Natural killer cell treated with Interleukin-12 subunit alpha and Interleukin-12 subunit beta and Interleukin-15 and Interleukin-18, amount 100 ng/mL, for 72 hours (primary cell): ENCODE data around the gene CSTPP1. TPM values are rescaled to one million over a fixed set of nuclear protein-coding genes. Genes with fewer than 3 reads are reported as not detected.
"Not testable (repeated sequence)": the region's sequence is repeated elsewhere in the genome, so short reads cannot be mapped to it uniquely, and the experiment has no call there.

ENCODE experiments used
- ATAC-seq, 2 donors: fragments of 150-1000 bp; cut with Tn5 transposase in 1 of 2; sonication (Bioruptor Pico), chemical (Tn5 transposase) in 1 of 2; 2 replicates each; pipeline ENCODE4 v1.10.0; 2021
- DNase-seq: peaks from one replicate; pipeline ENCODE4 v3.0.0; 2022; ENCODE audit warnings: low spot score
- H3K27ac Mint-ChIP-seq, 2 donors: 1 replicate in 1 of 2; 2 replicates in 1 of 2; pipeline ENCODE4 v1.8.0; 2022; ENCODE audit warnings: mixed read lengths in 2 of 2, mild to moderate bottlenecking in 1 of 2, moderate library complexity in 1 of 2
- H3K27me3 Mint-ChIP-seq, 2 donors: 1 replicate in 1 of 2; 2 replicates in 1 of 2; pipeline ENCODE4 v1.8.0; 2022; ENCODE audit warnings: mixed read lengths in 2 of 2
- H3K36me3 Mint-ChIP-seq: one replicate; pipeline ENCODE4 v1.8.0; 2022; ENCODE audit warnings: mixed read lengths
- H3K4me1 Mint-ChIP-seq, 2 donors: 1 replicate in 1 of 2; 2 replicates in 1 of 2; pipeline ENCODE4 v1.8.0; 2022; ENCODE audit warnings: low read depth in 2 of 2, mixed read lengths in 2 of 2, mild to moderate bottlenecking in 1 of 2
- H3K4me3 Mint-ChIP-seq: one replicate; pipeline ENCODE4 v1.8.0; 2022; ENCODE audit warnings: mixed read lengths
- H3K9me3 Mint-ChIP-seq: 2 replicates; pipeline ENCODE4 v1.8.0; 2022; ENCODE audit warnings: mixed read lengths
- total RNA-seq, 2 donors: library from RNA; stranded (reverse); gene quantifications; one replicate each; pipeline ENCODE4 v1.2.3, GENCODE V29; 2022

The CSTPP1 gene
- total RNA-seq, 2 donors from 2014 or later, result 20.9 to 23.8 TPM

DNA sequence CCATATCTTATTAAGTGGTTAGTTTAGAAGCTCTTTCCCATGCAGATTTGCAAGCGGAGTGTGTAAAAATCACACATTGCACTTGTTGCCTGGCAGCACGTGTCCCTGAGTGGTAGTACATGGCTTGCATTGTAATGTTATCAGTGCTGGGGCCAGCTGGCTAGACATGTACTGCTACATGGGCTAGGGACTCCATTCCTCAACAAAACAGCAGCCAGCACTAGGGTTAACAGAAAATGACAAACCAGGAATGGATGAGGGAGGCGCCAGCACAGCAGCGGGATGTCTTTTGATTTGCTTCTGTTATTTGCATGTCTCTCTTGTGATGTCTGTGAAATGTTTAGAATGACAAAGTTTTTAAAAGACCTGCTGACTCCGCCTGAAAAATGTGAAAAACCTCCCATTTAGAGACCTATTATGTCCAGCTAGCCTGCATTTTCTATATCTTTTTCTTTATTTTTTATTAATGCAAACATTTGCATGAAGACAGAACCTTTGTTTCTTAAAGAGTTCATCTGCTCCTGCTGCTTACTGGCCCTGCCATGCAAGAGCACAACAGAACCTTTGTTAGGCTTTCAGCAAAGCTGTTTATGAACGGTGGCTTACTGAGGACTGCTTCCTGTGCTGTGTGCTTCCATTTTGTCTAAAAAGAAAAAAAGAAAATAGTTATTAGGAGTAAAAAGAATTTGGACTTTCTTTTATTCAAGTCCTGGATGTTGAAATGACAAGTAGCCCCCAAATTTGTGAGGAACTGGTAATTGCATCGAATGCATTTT is 40.7 kb downstream of the CSTPP1 start:
- Mint-ChIP-seq H3K4me1 (peaks cover 12 to 21% of the 10 kb centered on the region in 2 donors), H3K27me3 (no peaks in the 10 kb centered on the region), H3K9me3 (peaks cover 2% of the 10 kb centered on the region), H3K4me3 (no peak overlapping the region), H3K27ac (no peak overlapping the region), H3K36me3 (peaks cover 4% of the 10 kb centered on the region)
- ATAC-seq (no peak), DNase-seq (no peak)

DNA sequence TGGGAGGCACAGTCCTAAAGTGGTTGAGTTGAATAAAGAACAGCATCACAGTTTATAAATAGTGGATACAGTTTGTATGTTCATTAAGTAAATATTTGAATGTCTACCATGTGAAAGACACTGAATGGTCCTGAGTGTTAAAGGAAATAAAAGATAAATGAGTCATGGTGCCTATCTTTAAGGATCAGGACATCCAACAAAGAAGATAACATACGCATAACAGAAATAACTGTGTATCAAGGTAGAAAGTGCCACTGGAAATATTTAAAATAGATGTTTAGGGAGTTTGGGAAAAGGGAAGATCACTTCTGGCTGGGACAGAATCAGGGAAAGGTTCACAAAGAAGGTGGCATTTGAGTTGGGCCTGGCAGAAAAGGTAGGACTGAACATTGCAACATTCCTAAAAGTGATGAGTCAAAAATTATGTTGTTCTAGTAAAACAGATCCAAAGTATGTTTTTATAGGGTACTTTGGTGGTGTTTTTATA is 41.5 kb downstream of the CSTPP1 start:
- H3K27me3 Mint-ChIP-seq, result no peaks in the 10 kb centered on the region

DNA sequence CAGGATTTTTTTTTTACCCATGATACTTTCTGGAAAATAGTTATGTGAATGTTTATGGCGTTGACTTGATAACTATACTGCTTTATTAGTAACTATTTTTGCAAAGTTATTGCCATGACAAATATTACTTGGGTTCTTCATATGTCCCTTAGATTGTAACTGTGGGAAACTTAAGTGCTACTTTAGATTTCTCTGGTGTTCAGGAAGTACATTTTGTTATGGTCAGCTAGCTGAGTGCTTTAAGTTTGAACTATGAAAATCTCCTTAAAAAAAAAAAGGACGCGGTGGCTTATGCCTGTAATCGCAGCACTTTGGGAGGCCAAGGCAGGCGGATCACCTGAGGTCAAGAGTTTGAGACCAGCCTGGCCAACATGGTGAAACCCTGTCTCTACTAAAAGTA is 42.8 kb downstream of the CSTPP1 start:
- no peak overlapping the region for H3K4me3 Mint-ChIP-seq
- ATAC-seq (no peak), DNase-seq (no peak)
- H3K27ac Mint-ChIP-seq, result no peak overlapping the region
- peaks cover 2% of the 10 kb centered on the region for H3K9me3 Mint-ChIP-seq
- peaks cover 4% of the 10 kb centered on the region for H3K36me3 Mint-ChIP-seq
- H3K27me3 Mint-ChIP-seq, result no peaks in the 10 kb centered on the region
- peaks cover 12 to 21% of the 10 kb centered on the region in 2 donors for H3K4me1 Mint-ChIP-seq

More for the DNA sequence above, 41.5 kb downstream of the CSTPP1 start:
- no peak for DNase-seq
- ATAC-seq, result no peak
- Mint-ChIP-seq H3K4me1 (peaks cover 12 to 21% of the 10 kb centered on the region in 2 donors), H3K36me3 (peaks cover 4% of the 10 kb centered on the region), H3K27ac (no peak overlapping the region), H3K9me3 (peaks cover 2% of the 10 kb centered on the region), H3K4me3 (no peak overlapping the region)

DNA sequence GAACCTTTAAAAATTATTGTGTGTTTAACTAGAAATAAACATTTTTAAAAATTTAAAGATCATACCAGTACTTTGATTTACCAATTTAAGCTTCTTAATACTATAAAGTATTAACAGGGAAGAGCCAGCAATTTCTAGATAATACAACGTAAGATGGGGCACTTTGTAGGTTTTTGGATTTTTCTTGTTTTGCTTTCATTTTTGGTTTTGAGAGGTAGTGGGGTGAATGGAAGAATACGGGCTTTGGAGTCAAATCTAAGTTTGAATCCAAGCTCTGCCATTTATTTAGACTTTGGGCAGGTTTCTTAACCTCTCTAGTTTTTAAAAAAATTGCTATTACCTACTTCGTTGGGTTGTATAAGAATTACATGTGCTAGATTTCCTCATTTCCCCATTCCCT is 44.9 kb downstream of the CSTPP1 start:
- Mint-ChIP-seq H3K4me1 (peaks cover 8 to 17% of the 10 kb centered on the region in 2 donors), H3K27me3 (no peaks in the 10 kb centered on the region), H3K9me3 (peaks cover 2% of the 10 kb centered on the region), H3K36me3 (peaks cover 4% of the 10 kb centered on the region), H3K27ac (peak overlapping the region; percentile 26 to 63), H3K4me3 (peak overlapping the region; percentile 80)
- no peak for ATAC-seq
- DNase-seq, result no peak

DNA sequence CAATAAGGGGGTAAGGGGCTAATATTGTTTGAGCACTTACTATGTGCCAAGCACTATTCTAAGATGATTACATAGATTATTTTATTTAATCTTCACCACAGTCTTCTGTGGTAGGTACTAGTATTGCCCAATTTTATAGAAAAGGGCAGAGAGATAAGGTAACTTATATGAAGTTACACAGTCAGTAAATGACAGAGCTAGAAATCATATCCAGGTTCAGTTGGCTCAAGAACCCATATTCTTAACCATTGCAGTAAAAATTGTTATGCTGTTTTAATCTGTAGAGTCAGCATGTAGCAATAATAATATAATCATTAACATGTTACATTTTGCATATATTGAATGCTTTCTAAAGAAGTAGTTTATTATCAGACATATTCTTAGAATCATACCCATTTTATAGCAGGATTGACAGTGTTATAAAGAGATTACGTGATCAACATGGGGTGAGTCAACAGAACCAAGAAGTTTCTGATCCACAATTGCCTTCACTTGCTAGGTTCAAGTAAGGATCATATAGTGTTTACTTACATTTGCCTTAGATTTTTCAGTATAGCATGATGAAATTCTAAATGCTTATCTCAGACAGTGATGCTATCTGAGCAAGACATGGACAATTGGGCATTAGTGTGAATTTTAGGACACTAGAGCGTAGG is 46.4 kb downstream of the CSTPP1 start:
- Mint-ChIP-seq H3K36me3 (peaks cover 9% of the 10 kb centered on the region), H3K27me3 (no peaks in the 10 kb centered on the region), H3K9me3 (peaks cover 2% of the 10 kb centered on the region), H3K27ac (no peak overlapping the region), H3K4me1 (peaks cover 8 to 17% of the 10 kb centered on the region in 2 donors), H3K4me3 (no peak overlapping the region)
- ATAC-seq, result no peak
- DNase-seq, result no peak

DNA sequence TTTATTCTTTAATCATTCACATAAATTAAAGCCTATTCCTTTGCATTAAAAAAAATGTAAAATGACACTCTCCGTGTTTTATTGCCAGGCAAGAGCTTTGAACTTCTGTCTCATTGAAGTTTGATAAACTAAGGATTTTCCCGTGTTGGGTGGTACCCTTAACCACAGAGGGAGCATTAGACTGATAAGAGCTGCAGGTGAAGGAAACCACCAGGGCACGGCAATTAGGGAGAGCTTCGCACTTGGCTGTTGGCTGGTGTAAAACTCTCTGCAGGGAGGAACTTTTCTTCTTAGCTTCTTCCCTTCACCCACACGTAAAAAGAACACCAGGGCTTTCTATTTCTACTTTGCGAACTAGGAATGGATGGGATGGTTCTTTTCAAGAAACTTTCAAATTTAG is 47.0 kb downstream of the CSTPP1 start:
- ATAC-seq, result no peak

DNA sequence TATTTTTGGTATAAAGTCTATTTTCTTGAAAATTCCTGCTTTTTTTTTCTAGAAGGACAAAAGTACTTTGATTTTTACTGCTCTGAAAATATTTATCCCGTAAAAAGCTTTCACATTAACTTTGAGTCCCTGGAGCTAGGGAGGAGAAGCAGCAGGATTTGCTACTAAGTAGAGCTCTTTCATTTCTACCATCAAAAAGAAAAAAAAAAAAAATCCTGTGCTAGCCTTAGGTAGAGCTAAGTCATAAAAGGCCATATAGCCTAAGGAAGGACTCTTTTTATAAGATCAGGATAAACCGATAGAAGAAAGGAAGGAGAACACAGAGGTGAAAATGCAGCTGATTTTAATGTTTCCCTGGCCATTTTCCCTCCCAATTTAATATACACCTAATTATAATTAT is 48.0 kb downstream of the CSTPP1 start:
- Mint-ChIP-seq H3K4me3 (no peak overlapping the region), H3K9me3 (peaks cover 2% of the 10 kb centered on the region), H3K27ac (no peak overlapping the region), H3K4me1 (peaks cover 8 to 17% of the 10 kb centered on the region in 2 donors), H3K27me3 (no peaks in the 10 kb centered on the region), H3K36me3 (peaks cover 13% of the 10 kb centered on the region)
- ATAC-seq, result no peak
- no peak for DNase-seq

More for the DNA sequence above, 47.0 kb downstream of the CSTPP1 start:
- peaks cover 13% of the 10 kb centered on the region for H3K36me3 Mint-ChIP-seq
- no peak overlapping the region for H3K27ac Mint-ChIP-seq
- H3K4me3 Mint-ChIP-seq, result no peak overlapping the region
- no peaks in the 10 kb centered on the region for H3K27me3 Mint-ChIP-seq
- H3K4me1 Mint-ChIP-seq, result peaks cover 8 to 17% of the 10 kb centered on the region in 2 donors
- no peak for DNase-seq
- peaks cover 2% of the 10 kb centered on the region for H3K9me3 Mint-ChIP-seq

DNA sequence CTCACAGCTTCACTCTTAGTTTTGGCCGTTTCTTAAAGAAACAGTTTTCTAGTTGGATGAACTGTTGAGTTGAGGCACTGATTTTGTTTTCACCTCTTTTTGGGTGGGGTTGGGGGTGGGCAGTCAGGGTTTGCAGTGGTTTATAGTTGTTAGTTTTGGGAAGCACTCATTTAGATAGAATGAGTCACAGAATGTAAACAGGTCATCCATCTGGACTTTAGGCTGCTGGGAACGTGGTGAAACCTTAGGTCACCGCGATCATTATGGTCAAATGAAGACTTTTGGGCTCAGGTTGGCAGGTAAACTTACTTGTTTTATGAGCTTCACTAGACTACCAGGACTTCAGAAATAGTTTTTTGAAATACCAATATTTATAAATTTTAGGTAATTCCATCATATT is 48.4 kb downstream of the CSTPP1 start:
- Mint-ChIP-seq H3K27me3 (no peaks in the 10 kb centered on the region), H3K4me1 (peaks cover 8 to 17% of the 10 kb centered on the region in 2 donors), H3K27ac (no peak overlapping the region), H3K36me3 (peaks cover 18% of the 10 kb centered on the region), H3K9me3 (peaks cover 2% of the 10 kb centered on the region), H3K4me3 (no peak overlapping the region)
- ATAC-seq (no peak), DNase-seq (no peak)

DNA sequence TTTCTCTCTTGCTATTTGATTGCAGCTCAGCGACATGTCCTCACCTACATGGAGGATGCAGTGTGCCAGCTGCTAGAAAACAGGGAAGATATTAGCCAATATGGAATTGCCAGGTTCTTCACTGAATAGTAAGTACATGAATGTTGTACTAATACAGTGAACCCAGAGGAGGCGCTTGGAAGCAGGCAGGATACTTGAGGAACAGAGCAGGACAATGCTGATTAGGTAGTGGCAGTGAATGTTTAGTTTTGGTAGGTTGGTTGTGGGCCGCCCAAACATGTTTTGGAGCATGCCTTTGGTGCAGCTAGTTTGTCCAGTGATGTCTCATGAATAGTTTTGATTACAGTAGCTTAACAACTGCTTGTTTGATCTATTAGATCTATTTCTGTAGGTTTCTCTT is 50.6 kb downstream of the CSTPP1 start:
- no peak for DNase-seq
- Mint-ChIP-seq H3K9me3 (no peaks in the 10 kb centered on the region), H3K4me3 (no peak overlapping the region), H3K27me3 (no peaks in the 10 kb centered on the region), H3K27ac (no peak overlapping the region), H3K36me3 (peaks cover 17% of the 10 kb centered on the region), H3K4me1 (no peaks in the 10 kb centered on the region)
- no peak for ATAC-seq

DNA sequence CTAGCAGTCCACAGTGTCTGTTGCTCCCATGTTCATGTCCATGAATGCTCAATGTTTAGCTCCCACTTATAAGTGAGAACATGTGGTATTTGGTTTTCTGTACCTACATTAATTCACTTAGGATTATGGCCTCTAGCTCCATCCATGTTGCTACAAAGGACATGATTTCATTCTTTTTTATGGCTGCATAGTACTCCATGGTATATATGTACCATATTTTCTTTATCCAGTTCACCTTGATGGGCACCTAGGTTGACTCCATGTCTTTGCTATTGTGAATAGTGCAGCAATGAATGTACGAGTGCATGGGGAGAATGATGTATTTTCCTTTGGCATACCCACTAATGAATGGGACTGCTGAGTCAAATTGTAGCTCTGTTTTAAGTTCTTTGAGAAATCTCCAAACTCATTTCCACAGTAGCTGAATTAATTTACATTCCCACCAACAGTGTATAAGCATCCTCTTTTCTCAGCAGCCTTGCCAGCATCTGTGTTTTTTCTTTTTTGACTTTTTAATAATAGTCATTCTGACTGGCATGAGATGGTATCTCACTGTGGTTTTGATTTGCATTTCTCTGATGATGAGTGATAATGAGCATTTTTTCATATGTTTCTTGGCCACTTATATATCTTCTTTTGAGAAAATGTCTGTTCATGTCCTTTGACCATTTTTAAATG is 53.4 kb downstream of the CSTPP1 start:
- H3K4me1 Mint-ChIP-seq, H3K9me3 Mint-ChIP-seq, H3K27me3 Mint-ChIP-seq, DNase-seq, ATAC-seq, H3K4me3 Mint-ChIP-seq, H3K27ac Mint-ChIP-seq: not testable (repeated sequence)
- H3K36me3 Mint-ChIP-seq, result peaks cover 21% of the 10 kb centered on the region

DNA sequence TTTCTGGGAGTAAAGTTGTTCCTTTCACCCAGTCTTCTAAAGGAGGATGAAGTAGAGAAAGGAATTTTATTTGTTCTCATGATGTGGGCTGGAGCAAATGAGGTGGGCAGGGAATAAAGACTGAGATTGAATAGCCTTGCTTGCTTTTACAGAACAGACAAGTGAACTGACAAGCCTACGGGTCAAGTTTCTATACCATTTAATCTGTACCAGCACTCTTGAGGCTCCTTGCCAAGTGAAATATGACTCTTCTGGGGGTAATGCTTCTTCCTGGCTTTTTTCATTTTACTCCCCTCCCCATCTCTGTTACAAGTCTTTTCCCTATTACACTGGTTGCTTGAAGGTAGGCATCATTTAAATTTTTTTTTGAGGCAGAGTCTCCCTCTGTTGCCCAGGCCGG is 54.8 kb downstream of the CSTPP1 start:
- Mint-ChIP-seq H3K4me1 (peaks cover 0 to 5% of the 10 kb centered on the region in 2 donors), H3K27ac (no peak overlapping the region), H3K36me3 (peaks cover 21% of the 10 kb centered on the region), H3K9me3 (no peaks in the 10 kb centered on the region), H3K27me3 (no peaks in the 10 kb centered on the region), H3K4me3 (no peak overlapping the region)
- ATAC-seq, result no peak
- DNase-seq, result no peak

DNA sequence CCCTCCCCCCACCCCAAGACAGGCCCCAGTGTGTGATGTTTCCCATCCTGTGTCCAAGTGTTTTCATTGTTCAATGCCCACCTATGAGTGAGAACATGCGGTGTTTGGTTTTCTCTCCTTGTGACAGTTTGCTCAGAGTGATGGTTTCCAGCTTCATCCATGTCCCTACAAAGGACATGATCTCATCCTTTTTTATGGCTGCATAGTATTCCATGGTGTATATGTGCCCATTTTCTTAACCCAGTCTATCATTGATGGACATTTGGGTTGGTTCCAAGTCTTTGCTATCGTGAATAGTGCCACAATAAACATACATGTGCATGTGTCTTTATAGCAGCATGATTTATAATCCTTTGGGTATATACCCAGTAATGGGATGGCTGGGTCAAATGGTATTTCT is 55.8 kb downstream of the CSTPP1 start:
- not testable (repeated sequence) for ATAC-seq, DNase-seq, H3K9me3 Mint-ChIP-seq, H3K27ac Mint-ChIP-seq, H3K4me3 Mint-ChIP-seq, H3K4me1 Mint-ChIP-seq, H3K27me3 Mint-ChIP-seq
- peaks cover 21% of the 10 kb centered on the region for H3K36me3 Mint-ChIP-seq

DNA sequence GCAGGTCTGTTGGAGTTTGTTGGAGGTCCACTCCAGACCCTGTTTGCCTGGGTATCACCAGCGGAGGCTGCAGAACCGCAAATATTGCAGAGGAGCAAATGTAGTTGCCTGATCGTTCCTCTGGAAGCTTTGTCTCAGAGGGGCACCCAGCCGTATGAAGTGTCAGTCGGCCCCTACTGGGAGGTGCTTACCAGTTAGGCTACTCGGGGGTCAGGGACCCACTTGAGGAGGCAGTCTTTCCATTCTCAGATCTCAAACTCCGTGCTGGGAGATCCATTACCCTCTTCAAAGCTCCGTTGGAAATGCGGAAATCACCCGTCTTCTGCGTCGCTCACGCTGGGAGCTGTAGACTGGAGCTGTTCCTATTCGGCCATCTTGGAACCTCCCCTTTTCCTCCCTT is 61.2 kb downstream of the CSTPP1 start:
- not testable (repeated sequence) for H3K4me3 Mint-ChIP-seq, H3K9me3 Mint-ChIP-seq, H3K27ac Mint-ChIP-seq, H3K36me3 Mint-ChIP-seq, H3K27me3 Mint-ChIP-seq, DNase-seq, H3K4me1 Mint-ChIP-seq, ATAC-seq

DNA sequence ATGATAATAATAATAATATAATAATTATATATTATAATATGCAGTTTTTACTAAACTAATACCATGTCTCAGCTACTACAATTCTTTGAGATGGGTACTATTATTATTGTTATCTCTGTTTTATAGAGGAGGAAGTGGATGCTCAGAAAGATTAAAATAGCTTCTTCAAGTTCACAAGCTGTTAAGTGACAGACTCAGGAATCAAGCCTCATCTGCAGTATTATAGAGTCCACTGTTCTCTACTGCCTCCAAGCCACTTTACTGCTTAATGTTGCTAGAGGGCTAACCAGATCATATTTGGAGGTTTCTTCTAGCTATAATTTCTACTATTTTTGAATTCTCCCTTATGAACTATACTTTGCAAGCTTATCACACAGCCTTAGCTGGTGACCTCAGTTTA is 62.7 kb downstream of the CSTPP1 start:
- no peak for ATAC-seq
- Mint-ChIP-seq H3K9me3 (no peaks in the 10 kb centered on the region), H3K4me1 (peaks cover 9 to 16% of the 10 kb centered on the region in 2 donors), H3K27me3 (no peaks in the 10 kb centered on the region), H3K27ac (no peak overlapping the region), H3K36me3 (peaks cover 4% of the 10 kb centered on the region), H3K4me3 (no peak overlapping the region)
- DNase-seq, result no peak
